Kidney capillary endothelial cell (primary cell): ENCODE data around the gene CMSS1.
A peak's percentile ranks its signal among the peaks of the same experiment; 100 is the strongest.

Source experiments
- DNase-seq: peaks from one replicate; pipeline ENCODE4 v3.0.0-alpha.2; 2018; ENCODE audit warnings: low spot score

CMSS1 gene

GRCh38 chr3:99903869-99904268 lies 86.2 kb downstream of the CMSS1 start:
- DNase-seq, result no peak

DNA sequence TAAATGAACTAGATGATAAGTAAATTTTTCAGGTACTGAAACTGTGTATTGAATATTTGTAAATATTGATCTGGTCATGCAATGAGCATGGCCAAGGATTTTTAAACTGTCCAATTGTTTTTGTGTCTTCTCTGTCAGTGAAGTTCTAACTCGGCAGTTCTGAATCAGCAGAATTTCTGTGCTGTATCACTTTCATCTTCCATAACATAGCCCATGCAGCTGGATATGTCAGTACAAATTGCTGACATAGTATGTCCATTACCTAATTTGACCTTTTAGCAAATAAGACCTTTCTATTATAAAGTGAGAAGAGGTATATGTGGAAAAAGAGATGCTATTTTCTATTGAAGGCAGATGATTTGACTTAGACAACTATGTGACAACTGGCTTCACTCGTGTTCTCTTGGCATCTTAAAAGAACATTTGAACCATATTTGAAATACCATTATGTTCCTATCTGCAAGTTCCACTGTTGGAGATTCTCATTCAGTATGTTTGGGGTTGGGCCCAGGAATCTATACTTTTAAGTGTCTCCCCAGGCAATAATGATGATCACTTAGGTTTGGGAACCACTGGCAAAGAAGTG lies 90.4 kb downstream of the CMSS1 start:
- no peak for DNase-seq

DNA sequence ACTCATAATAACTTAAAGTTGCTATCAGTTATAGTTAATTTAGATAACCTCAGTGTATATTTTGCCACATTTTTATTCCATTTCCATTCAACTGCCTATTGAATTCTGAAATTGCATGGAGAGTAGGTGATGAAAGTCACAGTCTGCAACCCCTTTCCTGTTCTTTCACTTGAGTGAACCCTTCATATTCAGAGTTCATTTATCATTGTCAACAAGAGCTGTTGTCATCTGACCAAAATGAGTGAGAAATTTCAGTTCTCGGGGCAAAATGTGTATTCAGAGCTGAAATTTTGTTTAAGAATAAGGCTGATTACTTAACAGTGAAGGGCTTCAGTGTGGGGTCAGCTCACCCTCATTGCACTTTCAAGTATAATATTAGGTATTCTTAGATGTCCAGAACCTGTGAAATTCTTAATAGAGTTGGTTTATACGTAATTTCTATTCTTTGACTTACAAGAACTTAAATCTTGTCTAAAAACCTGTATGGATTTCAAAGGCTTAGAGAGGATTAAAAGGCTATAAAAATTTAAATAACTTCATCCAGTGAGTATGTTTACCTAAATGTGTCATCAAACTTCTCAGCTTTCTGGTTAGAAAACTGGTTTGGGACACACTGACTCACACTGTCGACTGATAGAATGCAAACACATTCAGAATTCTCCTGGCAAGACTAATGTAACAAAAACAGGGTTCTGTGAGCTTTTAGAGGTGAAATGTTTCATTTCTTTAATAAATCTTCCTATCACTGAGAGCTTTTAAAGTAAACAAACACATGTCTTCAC lies 92.2 kb downstream of the CMSS1 start:
- DNase-seq, result no peak

GRCh38 chr3:99910752-99911290 lies 93.2 kb downstream of the CMSS1 start:
- DNase-seq, result no peak

DNA sequence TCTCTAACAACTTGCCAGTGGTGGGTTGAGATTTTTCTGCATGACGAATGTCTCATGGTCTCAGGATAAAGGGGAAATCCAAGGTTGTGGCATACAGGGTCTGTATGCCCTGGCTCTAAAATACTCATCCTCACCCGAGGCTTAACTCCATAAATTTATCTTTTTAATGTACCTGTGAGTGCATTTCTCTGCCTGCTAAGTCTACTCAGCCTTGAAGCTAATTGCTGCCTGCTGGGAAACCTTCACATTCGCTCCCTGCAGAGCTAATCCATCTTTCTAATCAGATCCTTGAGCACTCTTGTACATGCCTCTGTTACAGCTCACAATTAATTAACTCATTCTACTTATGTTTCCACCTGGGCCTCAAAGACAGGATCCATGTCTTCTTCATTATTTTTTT lies 93.8 kb downstream of the CMSS1 start:
- no peak for DNase-seq

- no peak for DNase-seq
Measured at GRCh38 chr3:99915906-99916432, 98.3 kb downstream of the CMSS1 start.

GRCh38 chr3:99918715-99919114 lies 101.1 kb downstream of the CMSS1 start:
- peak; percentile 59 for DNase-seq

- DNase-seq, result no peak
Measured at GRCh38 chr3:99919694-99920093, 102.0 kb downstream of the CMSS1 start.

- DNase-seq, result peak; percentile 34
Measured at GRCh38 chr3:99920481-99921376, 103.1 kb downstream of the CMSS1 start.

DNA sequence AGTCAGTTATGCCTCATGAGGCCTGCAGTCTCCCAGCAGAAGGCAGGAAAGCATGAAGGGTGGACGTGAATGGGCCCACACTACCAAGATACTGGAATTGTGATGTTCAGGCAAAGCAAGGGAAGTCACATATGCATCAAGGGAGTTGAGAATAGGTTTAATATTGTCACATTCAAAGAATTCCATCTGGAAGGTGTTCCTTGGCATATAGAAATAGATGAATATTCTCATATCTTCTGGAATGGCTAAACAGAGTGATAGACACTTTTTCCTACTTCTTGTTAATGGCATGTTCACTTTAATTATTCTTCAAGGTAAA lies 103.7 kb downstream of the CMSS1 start:
- no peak for DNase-seq

DNA sequence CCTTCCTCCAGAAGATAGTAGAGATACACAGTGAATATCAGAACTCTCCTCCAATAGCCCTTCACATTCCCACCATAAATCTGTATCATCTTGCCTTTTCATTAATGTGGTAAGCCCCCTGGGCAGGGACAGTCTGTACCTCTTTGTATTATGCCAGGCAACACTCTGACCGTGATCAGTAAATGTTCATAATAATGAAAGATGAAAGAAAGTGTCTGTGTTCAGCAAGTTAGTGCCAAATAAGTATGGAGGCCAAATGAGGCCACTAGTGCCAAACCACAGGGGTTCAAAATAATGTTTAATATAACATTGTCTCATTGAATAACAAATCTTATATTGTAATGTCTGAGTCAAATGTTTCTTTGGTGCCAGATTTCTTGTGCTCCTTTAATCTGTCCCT lies 104.3 kb downstream of the CMSS1 start:
- no peak for DNase-seq

DNA sequence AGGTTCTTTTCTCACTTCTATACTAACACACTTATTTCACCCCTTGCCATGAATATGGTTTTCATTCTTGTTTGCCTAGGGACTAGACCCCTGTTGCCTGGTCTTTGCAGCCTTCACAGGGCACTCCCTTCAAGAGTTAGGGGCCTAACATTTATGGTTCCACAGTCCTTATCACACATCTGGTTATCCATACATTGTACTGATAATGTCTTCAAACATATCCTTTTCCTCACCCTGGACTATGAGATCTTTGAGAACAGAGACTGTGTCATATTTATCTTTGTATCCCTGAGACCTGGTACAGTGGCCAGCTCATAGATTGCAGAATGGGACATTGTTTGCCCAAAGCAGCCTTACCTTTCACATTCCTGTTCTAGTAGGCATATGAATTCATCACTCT lies 106.2 kb downstream of the CMSS1 start:
- no peak for DNase-seq

- DNase-seq, result peak; percentile 35
Measured at GRCh38 chr3:99925584-99926230, 108.0 kb downstream of the CMSS1 start.

- DNase-seq, result no peak
Measured at GRCh38 chr3:99927671-99928457, 110.2 kb downstream of the CMSS1 start.

DNA sequence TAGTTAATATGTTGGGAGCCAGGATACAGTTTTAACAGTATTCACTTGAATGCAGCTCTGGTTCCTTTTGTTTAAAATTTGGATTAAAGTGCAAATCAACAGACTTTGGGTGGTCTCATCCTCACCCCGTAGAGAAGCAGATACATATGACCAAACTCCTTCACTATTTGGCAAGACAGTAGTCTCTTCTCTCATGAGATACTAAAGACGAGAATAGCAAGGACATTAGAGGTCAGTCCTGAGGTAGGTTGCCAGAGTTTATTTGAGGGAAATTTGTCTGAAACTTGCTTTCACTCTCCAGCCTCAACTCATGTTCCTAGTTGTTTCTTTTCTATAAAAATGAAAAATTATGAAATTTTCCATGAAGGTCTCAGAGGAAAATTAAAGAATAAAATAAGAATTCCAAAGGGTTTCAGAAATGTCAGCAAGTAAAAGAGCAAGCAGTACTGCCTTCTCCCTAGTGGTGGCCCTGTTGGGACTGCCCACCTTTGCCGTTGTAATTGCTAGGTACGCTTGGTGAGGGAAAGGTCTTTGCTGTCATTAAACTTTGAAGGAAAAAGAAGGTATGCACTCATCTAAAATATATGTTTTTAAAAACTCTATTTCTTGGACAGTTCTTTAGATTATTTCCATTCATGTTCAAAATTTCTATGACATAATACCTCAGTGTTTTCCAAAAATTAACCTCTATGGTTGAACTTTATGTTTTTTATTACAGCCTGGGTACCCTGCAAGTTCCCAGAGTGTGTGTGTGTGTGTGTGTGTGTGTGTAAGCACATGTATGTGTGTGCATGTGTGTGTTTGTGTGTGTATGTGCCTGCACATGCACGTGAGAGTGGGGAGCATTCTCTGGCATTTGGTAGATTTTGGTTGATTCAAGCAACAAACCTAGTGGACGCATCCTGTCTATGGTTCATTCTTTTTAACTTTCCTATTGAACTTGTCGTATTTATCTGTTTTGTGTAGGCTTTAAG lies 111.4 kb downstream of the CMSS1 start:
- no peak for DNase-seq

DNA sequence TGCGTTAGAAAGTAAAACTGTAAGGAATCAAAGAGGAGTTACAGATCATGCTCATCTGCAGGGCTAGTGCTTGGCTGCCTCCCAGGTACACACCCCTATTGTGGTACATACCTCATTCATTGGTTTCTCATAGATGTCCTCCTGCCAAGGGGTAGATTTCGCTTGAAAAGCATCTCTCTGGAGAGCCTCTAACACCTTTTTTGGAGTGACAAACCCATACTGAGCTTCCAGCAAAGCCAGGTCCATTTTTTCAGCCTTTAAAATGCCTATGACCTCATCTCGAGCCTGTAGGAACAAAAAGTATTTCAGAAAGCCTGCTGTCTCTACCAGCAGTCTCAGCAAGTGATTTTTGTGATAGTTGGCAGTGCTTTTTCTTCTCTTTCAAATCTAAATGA lies 112.1 kb downstream of the CMSS1 start:
- no peak for DNase-seq

DNA sequence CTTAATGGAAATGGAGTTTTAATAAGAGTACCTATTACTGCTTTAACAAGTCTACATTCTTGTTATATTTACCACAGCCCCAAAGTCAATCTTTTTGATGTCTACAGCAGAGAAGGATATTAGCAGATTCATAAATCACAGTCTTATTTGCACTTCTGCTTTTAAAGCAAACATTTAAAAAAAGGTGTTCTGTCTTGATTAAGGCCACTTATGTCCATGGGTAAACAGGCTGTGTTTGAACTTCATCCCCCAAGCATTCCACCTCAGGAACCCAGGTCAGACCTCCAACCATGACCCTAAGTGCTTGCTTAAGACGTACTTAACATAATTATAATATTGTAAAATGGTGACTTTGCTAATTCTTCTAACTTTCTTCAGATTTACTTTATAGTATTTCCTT lies 113.4 kb downstream of the CMSS1 start:
- no peak for DNase-seq

GRCh38 chr3:99933971-99934750 lies 116.5 kb downstream of the CMSS1 start:
- no peak for DNase-seq
